ENCODE measurements around the gene ZNF320.

- TF ChIP-seq, protein P1, sequence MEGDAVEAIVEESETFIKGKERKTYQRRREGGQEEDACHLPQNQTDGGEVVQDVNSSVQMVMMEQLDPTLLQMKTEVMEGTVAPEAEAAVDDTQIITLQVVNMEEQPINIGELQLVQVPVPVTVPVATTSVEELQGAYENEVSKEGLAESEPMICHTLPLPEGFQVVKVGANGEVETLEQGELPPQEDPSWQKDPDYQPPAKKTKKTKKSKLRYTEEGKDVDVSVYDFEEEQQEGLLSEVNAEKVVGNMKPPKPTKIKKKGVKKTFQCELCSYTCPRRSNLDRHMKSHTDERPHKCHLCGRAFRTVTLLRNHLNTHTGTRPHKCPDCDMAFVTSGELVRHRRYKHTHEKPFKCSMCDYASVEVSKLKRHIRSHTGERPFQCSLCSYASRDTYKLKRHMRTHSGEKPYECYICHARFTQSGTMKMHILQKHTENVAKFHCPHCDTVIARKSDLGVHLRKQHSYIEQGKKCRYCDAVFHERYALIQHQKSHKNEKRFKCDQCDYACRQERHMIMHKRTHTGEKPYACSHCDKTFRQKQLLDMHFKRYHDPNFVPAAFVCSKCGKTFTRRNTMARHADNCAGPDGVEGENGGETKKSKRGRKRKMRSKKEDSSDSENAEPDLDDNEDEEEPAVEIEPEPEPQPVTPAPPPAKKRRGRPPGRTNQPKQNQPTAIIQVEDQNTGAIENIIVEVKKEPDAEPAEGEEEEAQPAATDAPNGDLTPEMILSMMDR (IDR thresholded peaks at IDR 0.05; ENCODE audit: low read length) = no peak
- no peak for TF ChIP-seq EZH2 (IDR thresholded peaks at IDR 0.05; ENCODE audit: borderline replicate concordance, low read length)
Observed at GRCh38 chr19:52923778-52924593, 26.6 kb upstream of the ZNF320 start.
